Body of pancreas (tissue), 4 donors: ENCODE results near the gene TNFRSF1A.

Experiments used
- POLR2A ChIP-seq, 3 donors: fragments of 450-650 bp; IDR thresholded peaks; one replicate each; pipeline ENCODE4 v1.6.1; 2016; ENCODE audit warnings: antibody characterized with exemption in 3 of 3, mild to moderate bottlenecking in 2 of 3
- TF ChIP-seq, protein P1 (sequence below), 7 experiments: fragments of 450-650 bp in 4 of 7; fragments of 200-600 bp in 3 of 7; sonication (generic) in 3 of 7; IDR thresholded peaks; one replicate each; pipeline ENCODE4 v1.5.1; 2016 to 2019; ENCODE audit warnings: antibody characterized with exemption in 7 of 7

- TF ChIP-seq, protein P1, sequence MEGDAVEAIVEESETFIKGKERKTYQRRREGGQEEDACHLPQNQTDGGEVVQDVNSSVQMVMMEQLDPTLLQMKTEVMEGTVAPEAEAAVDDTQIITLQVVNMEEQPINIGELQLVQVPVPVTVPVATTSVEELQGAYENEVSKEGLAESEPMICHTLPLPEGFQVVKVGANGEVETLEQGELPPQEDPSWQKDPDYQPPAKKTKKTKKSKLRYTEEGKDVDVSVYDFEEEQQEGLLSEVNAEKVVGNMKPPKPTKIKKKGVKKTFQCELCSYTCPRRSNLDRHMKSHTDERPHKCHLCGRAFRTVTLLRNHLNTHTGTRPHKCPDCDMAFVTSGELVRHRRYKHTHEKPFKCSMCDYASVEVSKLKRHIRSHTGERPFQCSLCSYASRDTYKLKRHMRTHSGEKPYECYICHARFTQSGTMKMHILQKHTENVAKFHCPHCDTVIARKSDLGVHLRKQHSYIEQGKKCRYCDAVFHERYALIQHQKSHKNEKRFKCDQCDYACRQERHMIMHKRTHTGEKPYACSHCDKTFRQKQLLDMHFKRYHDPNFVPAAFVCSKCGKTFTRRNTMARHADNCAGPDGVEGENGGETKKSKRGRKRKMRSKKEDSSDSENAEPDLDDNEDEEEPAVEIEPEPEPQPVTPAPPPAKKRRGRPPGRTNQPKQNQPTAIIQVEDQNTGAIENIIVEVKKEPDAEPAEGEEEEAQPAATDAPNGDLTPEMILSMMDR (IDR thresholded peaks at IDR 0.05): no peak
- peak; percentile 66 to 94 (median 94) for TF ChIP-seq POLR2A (IDR thresholded peaks at IDR 0.05)
Measured at GRCh38 chr12:6375269-6376078, 33.6 kb upstream of the TNFRSF1A start, which contains the start of gene SCNN1A.
